Measurements from ENCODE around the gene RALGDS.
A peak's percentile ranks its signal among the peaks of the same experiment; 100 is the strongest.
"Not testable (repeated sequence)": the region's sequence is repeated elsewhere in the genome, so short reads cannot be mapped to it uniquely, and the experiment has no call there.

Gene RALGDS

DNA sequence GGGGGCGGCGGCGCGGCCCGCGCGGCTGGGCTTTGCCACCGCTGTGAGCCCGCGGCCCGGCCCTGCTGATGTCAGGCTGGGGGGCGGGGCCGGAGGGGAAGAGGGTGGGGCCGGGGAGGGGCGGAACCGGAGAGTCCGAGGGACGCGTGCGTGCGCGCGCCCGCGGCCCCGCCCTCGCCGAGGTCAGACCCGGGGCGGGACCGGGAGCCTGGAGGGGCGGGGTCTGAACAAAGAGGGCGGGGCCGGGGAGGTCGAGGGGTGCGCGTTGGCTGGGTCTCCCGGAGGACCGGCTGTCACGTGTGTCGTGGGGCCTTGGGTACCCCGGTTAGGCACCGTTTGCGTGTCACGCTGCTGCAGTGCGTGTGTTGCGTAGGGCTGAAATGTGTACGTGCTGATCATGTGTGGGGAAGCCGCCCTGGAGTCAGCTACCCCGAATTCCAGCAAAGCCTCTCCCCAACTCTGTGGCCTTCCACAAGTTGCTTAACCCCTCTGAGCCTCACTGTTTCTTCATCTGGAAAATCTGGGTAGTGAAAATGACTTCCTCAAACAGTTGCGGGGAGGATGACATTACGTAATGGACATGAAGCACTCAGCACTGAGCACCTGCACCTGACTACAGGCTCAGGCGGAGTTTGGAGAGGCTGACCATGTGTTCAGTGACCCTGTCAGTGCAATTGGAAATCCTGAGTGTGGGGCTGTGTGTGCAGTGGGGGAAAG lies at the start of gene RALGDS:
RALGDS (minus strand) TSS at position 43 of the 717 bp plus-strand sequence. CDS start 86 bp downstream, outside the sequence.
- peak; percentile 92 to 94 for DNase-seq (ENCODE audit: low read depth in 2 of 2)

DNA sequence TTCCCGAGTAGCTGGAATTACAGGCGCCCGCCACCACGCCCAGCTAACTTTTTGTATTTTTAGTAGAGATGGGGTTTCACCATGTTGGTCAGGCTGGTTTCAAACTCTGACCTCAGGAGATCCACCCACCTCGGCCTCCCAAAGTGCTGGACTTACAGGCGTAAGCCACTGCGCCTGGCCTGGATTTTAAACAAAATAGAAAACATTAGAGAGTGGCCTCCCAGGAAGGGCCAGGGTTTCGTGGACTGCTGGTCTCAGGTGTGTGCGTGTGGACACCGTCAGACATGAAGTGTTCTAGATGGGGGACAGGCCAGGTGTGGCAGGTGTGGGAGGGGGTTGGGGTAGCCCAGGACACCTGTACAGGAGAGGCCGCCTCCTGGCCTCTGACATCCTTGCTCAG lies 49.7 kb upstream of the RALGDS start:
- no peak for DNase-seq (ENCODE audit: low read depth in 2 of 2)

DNA sequence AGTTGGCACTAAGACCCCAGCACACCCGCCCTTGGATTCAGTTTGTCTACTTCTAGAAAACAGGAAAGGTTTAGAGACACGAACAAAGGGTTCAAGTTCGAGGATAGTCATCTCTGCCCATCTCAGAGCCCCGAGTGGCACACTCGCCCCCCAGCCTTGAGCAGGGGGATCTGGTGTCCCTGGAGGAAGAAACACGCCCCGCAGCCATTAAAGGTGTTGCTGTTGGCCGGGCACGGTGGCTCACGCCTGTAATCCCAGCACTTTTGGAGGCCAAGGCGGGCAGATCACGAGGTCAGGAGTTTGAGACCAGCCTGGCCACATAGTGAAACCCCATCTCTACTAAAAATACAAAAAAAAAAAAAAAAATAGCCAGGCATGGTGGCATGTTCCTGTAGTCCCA lies 48.6 kb upstream of the RALGDS start:
- not testable (repeated sequence) for DNase-seq (ENCODE audit: low read depth in 2 of 2)

GRCh38 chr9:133169102-133169501 lies 48.1 kb upstream of the RALGDS start:
- DNase-seq (ENCODE audit: low read depth in 2 of 2), result no peak

DNA sequence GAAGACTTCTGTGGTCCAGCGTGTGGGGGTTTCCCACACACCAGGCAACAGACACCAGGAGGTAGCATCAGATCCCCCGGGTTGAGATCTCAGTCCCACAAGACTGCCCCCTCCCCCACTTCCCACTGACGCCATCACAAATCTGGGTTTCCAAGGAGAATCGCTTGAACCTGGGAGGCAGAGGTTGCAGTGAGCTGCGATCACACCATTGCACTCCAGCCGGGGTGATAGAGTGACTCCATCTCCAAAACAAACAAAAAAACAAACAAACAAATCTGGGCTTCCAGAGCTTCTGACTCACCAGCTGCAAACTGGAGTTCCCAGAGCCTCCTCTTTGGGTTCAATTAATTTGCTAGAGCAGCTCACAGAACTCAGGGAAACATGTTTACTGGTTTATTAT lies 47.4 kb upstream of the RALGDS start:
- no peak for DNase-seq (ENCODE audit: low read depth in 2 of 2)

GRCh38 chr9:133167769-133168168 lies 46.7 kb upstream of the RALGDS start:
- no peak for DNase-seq (ENCODE audit: low read depth in 2 of 2)

DNA sequence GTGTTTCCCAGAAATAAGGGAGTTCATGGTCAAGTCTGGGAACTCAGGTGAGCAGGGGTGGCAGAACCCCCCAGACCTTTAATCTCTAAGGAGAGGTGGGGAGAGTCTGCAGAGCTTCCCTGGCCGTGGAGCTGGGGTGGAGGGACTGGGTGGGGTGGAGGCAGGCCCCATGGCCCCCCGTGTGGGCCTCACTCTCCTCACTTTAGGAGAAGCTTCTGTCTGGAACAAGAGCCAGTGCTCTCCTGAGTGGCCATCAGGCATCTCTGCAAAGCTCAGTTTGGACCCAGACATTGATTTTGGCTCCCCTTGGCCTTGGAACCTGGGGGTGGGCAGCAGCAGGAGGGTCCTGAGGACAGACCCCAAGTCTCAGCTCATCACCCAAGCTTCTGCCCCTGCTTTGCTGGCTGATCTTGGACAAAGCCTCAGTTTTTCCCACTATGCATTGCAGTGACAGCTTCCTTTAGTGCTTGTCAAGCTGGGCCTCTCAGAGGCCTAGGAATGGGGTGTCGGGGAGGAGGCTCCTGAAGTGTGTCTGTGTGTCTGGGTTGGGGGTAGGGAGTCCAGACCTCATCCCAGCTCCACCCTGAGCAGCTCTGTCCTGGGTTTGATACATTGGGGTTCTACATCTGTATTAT lies 46.2 kb upstream of the RALGDS start:
- no peak for DNase-seq (ENCODE audit: low read depth in 2 of 2)

GRCh38 chr9:133166392-133166791 lies 45.4 kb upstream of the RALGDS start:
- no peak for DNase-seq (ENCODE audit: low read depth in 2 of 2)

DNA sequence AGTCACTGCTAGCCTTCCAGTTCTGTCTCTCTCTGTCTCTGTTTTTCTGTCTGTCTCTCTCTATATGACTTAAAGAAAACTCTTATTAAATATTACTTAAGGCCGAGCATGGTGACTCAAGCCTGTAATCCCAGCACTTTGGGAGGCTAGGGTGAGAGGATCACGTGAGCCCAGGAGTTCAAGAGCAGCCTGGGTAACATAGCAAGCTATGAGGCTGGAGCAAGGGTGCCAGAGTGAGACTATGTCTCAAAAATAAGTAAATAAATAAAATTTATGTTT lies 44.4 kb upstream of the RALGDS start:
- no peak for DNase-seq (ENCODE audit: low read depth in 2 of 2)

DNA sequence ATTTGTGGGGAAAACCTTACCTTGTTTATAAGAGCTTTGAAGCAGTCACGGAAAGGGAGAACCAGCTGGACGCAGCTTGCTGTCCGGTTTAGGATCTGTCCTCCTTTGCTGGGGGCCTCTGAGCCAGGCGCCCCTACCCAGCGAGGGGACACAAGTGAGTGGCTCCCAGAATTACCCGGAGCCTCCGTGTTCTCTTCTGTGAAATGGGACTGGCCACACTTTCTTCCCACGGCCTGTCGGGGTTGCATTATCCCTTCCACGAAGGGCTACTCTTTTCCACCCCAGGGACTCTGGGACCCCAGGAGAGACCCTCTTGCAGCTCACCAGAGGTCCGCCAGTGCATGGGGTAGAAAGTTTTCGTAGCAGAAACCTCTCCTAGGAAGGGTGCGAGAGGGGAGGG lies 43.2 kb upstream of the RALGDS start:
- DNase-seq (ENCODE audit: low read depth in 2 of 2), result no peak

- DNase-seq (ENCODE audit: low read depth in 2 of 2), result no peak
These were observed 42.6 kb upstream of the RALGDS start, which contains the start of gene GBGT1 for GRCh38 chr9:133163504-133164172. Gene GBGT1, minus strand, starts transcription at chr9:133163914. Its CDS starts 1,502 bp downstream, at chr9:133162412.

GRCh38 chr9:133162861-133163503 lies 41.9 kb upstream of the RALGDS start:
- DNase-seq (ENCODE audit: low read depth in 2 of 2), result no peak

GRCh38 chr9:133161547-133161950 lies 40.5 kb upstream of the RALGDS start:
- DNase-seq (ENCODE audit: low read depth in 2 of 2), result no peak

GRCh38 chr9:133160742-133161546 lies 39.9 kb upstream of the RALGDS start:
- DNase-seq (ENCODE audit: low read depth in 2 of 2), result no peak

DNA sequence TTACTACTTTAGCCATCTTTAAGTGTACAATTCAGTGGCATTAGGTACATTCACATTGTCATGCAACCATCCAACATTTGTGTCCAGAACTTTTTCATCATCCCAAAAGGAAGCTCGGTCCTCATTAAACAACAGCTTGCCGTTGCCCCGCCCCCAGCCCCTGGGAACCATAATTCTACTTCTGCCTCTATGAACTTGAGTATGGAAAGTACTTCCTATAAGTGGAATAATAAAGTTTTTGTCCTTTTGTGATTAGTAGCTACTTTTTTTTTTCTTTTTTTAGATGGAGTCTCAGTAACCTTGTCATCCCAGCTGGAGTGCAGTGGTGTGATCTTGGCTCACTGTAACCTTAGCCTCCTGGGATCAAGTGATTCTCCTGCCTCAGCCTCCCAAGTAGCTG lies 37.7 kb upstream of the RALGDS start:
- no peak for DNase-seq (ENCODE audit: low read depth in 2 of 2)

DNA sequence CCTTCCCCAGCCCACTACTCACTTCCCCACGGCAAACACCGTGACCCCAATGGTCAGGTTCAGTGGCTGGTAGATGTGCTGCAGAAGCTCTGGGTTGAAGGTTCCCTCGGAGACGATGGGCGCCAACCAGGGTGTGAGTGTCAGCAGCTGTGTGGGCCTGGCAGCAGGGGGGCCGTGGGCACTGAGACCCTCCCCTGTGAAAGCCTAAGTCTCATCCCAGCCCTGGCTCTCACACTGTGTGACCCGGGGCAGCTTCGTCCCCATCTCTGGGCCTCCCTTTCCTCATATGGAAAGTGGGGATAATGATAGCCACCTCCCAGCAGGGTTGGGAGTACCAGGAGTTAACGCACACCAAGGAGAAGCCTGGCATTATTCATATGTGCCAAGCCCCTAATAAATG lies 34.1 kb upstream of the RALGDS start:
- DNase-seq (ENCODE audit: low read depth in 2 of 2), result no peak

DNA sequence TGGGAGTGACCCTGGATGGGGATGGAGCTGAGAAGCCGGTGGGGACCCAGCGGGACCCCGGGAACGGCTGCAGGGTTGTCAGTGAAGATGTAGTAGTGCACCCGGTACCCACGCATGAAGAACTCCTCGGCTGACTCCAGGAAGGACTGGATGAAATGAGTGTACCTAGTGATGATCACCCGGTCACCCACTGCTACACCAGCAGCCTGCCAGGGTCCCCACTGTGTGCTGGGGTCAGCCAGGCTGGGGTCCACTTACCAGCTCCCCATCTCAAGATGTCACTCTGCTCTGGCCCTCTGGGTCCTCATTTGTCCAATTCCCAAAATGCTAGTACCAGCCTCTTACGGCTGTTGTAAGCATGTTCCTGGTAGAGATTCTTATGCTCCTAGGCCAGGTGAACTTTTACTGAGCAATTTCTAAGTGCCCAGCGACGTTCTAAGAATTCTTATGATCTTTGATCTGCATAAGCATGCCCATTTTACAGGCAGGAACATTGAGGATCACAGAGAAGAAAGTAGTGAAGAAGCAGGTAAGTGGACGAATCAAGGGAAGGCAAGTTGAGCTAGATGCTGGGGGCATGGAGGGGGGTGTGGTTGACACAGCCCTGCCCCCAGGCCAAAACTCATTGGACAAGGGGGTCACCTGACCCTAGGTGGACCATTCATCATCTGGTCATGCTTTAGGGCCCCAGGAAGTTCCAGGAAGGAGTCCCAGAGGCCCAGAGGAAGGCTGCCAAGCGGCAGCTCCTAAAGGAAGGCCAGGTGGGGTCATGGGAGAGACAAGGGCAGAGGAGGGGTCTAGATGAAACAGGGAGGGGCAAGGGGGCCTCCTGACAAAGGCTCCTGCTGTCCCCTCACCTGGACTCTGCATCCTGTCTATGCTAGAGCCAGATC lies 33.3 kb upstream of the RALGDS start:
- DNase-seq (ENCODE audit: low read depth in 2 of 2), result no peak

GRCh38 chr9:133153227-133154096 lies 32.4 kb upstream of the RALGDS start:
- DNase-seq (ENCODE audit: low read depth in 2 of 2), result no peak

DNA sequence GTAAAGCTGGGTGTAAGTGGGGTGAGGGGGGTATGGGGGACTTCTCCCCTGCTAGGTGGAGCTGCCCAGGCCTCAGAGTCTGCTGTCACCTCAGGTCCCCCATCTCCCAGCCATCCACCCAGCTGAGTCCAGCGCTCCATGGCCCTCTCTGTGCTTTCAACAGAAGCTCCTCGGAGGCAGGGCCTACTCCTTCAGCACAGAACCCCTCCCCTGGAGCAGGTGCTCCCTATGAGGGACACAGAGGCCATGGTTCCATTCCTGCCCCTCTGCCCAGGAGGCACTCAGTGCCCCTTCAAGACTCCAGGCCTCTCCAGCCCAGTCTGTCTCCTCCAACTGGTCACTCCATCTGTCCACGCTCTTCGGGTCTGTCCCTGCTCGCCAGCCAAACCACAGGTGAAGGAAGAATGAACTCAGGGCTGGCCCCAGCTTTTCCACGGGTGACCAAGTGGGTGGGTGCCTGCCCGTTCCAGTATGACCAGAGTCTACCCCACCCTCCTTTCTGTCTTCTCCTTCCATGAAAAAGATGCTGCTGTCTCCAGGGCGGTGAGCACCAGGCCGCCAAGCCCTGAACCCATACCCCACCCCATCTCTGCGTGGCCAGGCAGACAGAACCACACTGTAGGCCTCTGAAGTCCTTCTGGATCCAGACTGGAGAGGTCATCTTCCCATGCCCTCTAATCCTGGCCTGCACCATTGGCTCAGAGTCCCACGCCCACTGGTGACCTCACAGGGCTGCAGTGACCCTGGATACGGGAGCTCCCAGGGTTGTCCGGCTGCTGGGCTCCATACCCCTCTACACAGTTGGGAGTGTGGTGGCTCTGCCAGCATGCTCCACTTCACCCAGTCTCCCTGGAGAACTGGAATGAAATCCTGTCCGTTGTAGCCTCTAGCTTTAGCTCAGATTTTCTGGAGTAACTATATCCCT lies 30.8 kb upstream of the RALGDS start:
- DNase-seq (ENCODE audit: low read depth in 2 of 2), result no peak

All from stimulated activated CD4-positive, alpha-beta T cell treated with anti-CD3 and anti-CD28 coated beads, Interleukin-1b, Interleukin-23, amount 100 ng/mL, for 4 hours (primary cell).